ENCODE data around the gene UNC80. TPM values are rescaled to one million over a fixed set of nuclear protein-coding genes. Genes with fewer than 3 reads are reported as not detected.

UNC80 gene
- polyA plus RNA-seq, 1 of the 3 experiments (the other 2 are of a cell fraction): 0.59 TPM

DNA sequence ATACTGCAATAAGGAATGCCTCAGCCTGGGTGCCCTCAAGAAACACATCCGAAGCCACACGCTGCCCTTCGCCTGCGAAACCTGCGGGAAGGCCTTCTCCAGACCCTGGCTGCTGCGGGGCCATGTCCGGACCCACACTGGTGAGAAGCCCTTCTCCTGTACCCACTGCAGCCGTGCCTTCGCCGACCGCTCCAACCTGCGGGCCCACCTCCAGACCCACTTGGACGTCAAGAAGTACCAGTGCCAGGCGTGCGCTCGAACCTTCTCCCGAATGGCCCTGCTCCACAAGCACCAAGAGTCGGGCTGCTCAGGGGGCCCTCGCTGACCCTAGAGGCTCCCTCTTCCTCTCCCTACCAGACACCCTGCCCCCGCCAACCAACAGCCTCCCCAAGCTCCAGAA is 37.6 kb downstream of the UNC80 start:
- no peaks in the 10 kb centered on the region; a peak in 1 of 4 replicates for H3K4me1 ChIP-seq (ENCODE audit: control insufficient read depth in 1 of 2, insufficient read depth in 2 of 2, low read depth in 1 of 2, low read length in 1 of 2)
- ChIA-PET CTCF (no interaction called here), POLR2A (no interaction called here)
- no peaks in the 10 kb centered on the region for H3K27me3 ChIP-seq (ENCODE audit: insufficient read depth)
- no peak overlapping the region for H2AFZ ChIP-seq (ENCODE audit: low read depth)
- TF ChIP-seq JUND (IDR thresholded peaks at IDR 0.05): no peak
- H3K9ac ChIP-seq: no peak overlapping the region
- no peak overlapping the region for H3K4me3 ChIP-seq (ENCODE audit: low read depth in 2 of 2, low read length in 1 of 2)
- no peak overlapping the region for H3K4me2 ChIP-seq
- no peaks in the 10 kb centered on the region for H3K9me3 ChIP-seq
- no peaks in the 10 kb centered on the region for H3K36me3 ChIP-seq (replicated peaks in 1 of 2; ENCODE audit: control insufficient read depth in 1 of 2, insufficient read depth in 2 of 2, low read length in 1 of 2)
- no peaks in the 10 kb centered on the region for H3K9me2 ChIP-seq
- no peaks in the 10 kb centered on the region for H4K20me1 ChIP-seq (ENCODE audit: insufficient read depth)
- no peak overlapping the region for H3K27ac ChIP-seq (ENCODE audit: low read depth in 2 of 2, low read length in 1 of 2)
- no peak for DNase-seq
- no peaks in the 10 kb centered on the region for H3F3A ChIP-seq (replicated peaks; ENCODE audit: insufficient read depth)
- H3K79me2 ChIP-seq (ENCODE audit: insufficient read depth): no peaks in the 10 kb centered on the region
- WGBS (ENCODE audit: low lambda C conversion rate): 83% methylated on average over 15 of the region's 20 CpGs

DNA sequence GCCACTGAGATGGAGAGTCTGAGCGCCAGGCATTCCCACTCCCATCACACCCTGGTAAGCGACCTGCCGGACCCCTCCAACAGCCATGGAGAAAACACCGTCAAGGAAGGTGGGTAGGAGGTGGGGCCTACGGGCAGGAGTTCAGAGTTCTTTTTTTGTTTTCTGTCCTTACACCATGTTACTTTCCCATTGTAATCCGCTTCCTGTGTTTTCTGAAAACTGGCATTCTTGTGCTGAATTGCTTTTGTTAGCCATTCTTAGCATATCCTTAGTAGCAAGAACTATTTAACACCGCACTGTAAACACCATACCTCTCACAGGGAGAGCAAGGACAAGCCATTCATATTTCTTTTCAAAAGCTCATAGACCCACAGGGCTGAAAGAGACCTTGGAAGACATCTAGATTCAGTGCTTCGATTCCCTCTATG is 46.2 kb downstream of the UNC80 start:
- TF ChIP-seq RFX5 (IDR thresholded peaks at IDR 0.05; ENCODE audit: low read length): no peak
- TF ChIP-seq, protein P1, sequence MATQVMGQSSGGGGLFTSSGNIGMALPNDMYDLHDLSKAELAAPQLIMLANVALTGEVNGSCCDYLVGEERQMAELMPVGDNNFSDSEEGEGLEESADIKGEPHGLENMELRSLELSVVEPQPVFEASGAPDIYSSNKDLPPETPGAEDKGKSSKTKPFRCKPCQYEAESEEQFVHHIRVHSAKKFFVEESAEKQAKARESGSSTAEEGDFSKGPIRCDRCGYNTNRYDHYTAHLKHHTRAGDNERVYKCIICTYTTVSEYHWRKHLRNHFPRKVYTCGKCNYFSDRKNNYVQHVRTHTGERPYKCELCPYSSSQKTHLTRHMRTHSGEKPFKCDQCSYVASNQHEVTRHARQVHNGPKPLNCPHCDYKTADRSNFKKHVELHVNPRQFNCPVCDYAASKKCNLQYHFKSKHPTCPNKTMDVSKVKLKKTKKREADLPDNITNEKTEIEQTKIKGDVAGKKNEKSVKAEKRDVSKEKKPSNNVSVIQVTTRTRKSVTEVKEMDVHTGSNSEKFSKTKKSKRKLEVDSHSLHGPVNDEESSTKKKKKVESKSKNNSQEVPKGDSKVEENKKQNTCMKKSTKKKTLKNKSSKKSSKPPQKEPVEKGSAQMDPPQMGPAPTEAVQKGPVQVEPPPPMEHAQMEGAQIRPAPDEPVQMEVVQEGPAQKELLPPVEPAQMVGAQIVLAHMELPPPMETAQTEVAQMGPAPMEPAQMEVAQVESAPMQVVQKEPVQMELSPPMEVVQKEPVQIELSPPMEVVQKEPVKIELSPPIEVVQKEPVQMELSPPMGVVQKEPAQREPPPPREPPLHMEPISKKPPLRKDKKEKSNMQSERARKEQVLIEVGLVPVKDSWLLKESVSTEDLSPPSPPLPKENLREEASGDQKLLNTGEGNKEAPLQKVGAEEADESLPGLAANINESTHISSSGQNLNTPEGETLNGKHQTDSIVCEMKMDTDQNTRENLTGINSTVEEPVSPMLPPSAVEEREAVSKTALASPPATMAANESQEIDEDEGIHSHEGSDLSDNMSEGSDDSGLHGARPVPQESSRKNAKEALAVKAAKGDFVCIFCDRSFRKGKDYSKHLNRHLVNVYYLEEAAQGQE (IDR thresholded peaks at IDR 0.05; ENCODE audit: low read depth, low read length): no peak
- TF ChIP-seq YY1 (IDR thresholded peaks at IDR 0.05; ENCODE audit: low read depth): no peak
- TF ChIP-seq SIN3A (IDR thresholded peaks at IDR 0.05; ENCODE audit: borderline replicate concordance, low read depth, low read length): no peak
- TF ChIP-seq, protein P2, sequence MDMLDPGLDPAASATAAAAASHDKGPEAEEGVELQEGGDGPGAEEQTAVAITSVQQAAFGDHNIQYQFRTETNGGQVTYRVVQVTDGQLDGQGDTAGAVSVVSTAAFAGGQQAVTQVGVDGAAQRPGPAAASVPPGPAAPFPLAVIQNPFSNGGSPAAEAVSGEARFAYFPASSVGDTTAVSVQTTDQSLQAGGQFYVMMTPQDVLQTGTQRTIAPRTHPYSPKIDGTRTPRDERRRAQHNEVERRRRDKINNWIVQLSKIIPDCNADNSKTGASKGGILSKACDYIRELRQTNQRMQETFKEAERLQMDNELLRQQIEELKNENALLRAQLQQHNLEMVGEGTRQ (IDR thresholded peaks at IDR 0.05; ENCODE audit: borderline replicate concordance, low read depth, low read length): no peak
- TF ChIP-seq TAF1 (IDR thresholded peaks at IDR 0.05; ENCODE audit: borderline replicate concordance, low read depth, low read length): no peak
- H3K4me2 ChIP-seq: no peak overlapping the region
- no peak overlapping the region for H2AFZ ChIP-seq (ENCODE audit: low read depth)
- no peak for DNase-seq
- peaks cover 0 to 11% of the 10 kb centered on the region in 2 experiments for H3K36me3 ChIP-seq (replicated peaks in 1 of 2; ENCODE audit: control insufficient read depth in 1 of 2, insufficient read depth in 2 of 2, low read length in 1 of 2)
- H3K4me3 ChIP-seq (ENCODE audit: low read depth in 2 of 2, low read length in 1 of 2): no peak overlapping the region
- POLR2A ChIA-PET: no interaction called here
- H3K79me2 ChIP-seq (ENCODE audit: insufficient read depth): no peaks in the 10 kb centered on the region
- no peak overlapping the region for H3K9ac ChIP-seq
- CTCF ChIA-PET: no interaction called here
- no peaks in the 10 kb centered on the region for H3K4me1 ChIP-seq (ENCODE audit: control insufficient read depth in 1 of 2, insufficient read depth in 2 of 2, low read depth in 1 of 2, low read length in 1 of 2)
- no peaks in the 10 kb centered on the region for H4K20me1 ChIP-seq (ENCODE audit: insufficient read depth)
- no peaks in the 10 kb centered on the region for H3F3A ChIP-seq (replicated peaks; ENCODE audit: insufficient read depth)
- H3K9me2 ChIP-seq: 0 out of 2 replicates have a peak, but pooled peaks cover 2% of the 10 kb centered on the region
- 76% methylated on average over 8 of the region's 8 CpGs for WGBS (ENCODE audit: low lambda C conversion rate)
- no peak overlapping the region for H3K27ac ChIP-seq (ENCODE audit: low read depth in 2 of 2, low read length in 1 of 2)
- H3K9me3 ChIP-seq: no peaks in the 10 kb centered on the region
- no peaks in the 10 kb centered on the region for H3K27me3 ChIP-seq (ENCODE audit: insufficient read depth)
